ENCODE measurements around the gene IVD.

IVD gene

DNA sequence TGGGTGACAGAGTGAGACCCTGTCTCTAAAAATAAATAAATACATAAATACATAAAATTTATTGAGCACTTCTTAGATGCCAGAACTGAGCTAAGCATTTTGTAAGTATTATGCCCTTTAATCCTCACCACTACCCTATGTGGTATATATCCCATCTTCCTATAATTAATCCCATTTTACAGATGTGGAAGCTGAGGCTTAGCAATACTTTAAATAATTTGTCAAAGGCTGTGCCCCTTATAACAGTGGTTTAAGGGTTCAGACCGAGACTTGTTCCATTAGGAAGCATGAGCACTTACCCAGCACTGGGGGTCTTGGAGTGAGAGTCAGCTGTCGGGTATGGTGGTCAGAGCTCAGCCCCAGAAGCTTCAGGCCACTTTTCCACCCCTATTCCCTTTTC is 57.7 kb downstream of the IVD start:
- no peak for DNase-seq

DNA sequence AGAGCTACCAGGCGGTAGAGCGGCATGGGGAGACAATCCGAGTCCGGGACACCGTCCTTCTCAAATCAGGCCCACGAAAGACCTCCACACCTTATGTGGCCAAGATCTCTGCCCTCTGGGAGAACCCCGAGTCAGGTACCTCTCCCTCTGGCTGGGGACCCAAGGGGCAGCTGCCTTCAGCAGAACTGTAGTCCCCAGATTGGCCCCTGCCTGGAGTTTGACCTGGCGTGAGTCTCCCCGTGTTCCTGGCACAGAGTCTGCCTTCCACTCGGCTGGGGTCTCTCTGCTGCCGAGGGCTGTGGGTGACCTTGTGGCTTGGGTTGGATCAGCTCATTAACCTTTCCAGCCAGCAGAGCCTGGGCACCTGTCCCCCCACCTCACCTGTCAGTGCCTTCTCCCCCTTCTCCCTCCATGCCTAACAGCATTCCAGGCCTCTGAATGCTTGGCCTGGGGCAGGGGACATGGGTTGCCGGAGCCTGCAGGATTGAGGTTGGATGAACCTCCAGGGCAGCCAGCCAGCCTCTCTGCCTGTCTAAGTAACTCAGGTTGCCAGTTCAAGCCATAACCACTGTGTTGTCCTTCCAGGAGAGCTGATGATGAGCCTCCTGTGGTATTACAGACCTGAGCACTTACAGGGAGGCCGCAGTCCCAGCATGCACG is 58.4 kb downstream of the IVD start:
- no peak for DNase-seq

DNA sequence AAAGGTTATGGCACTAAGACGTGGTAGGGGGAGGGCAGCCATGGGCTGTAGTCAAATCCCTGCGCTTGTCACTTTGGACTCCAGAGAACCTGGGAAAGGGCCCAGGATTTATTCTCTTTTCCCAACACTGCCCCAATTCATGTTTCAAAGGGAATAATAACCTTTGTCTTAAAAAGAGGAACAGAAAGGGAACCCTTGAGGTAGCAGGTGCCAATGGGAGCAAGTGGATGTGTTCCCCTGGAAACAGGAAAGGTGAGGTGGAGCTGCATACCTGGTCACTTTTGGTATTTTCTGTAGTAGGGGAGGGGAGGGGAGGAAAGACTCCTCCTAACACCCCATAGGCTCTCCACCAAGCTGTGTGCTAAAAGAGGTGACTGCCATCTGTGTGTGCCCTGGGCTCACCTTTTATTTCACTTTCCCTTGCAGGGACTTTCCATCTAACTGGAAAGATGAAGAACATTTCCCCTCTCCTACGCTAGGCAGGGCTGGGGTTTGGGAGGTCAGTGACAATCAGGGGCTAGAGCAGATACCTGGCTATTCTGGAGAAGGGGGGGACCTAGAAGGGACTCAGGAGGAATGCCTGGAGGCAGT is 59.1 kb downstream of the IVD start:
- no peak for DNase-seq

DNA sequence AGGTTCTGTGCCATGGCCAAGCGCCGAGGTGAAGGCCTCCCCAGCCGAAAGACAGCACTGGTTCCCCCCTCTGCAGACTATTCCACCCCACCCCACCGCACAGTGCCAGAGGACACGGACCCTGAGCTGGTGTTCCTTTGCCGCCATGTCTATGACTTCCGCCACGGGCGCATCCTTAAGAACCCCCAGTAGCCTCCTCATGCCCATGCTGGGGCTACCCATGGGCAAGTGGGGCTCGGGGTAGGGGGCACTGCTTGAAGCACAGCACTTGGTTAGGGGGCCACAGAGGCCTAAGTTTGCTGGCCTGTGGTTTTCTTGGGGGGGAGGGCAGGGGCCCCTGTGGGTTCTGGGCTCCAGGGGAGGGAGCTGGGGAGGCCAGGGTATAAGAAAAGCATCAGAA is 60.3 kb downstream of the IVD start:
- no peak for DNase-seq

DNA sequence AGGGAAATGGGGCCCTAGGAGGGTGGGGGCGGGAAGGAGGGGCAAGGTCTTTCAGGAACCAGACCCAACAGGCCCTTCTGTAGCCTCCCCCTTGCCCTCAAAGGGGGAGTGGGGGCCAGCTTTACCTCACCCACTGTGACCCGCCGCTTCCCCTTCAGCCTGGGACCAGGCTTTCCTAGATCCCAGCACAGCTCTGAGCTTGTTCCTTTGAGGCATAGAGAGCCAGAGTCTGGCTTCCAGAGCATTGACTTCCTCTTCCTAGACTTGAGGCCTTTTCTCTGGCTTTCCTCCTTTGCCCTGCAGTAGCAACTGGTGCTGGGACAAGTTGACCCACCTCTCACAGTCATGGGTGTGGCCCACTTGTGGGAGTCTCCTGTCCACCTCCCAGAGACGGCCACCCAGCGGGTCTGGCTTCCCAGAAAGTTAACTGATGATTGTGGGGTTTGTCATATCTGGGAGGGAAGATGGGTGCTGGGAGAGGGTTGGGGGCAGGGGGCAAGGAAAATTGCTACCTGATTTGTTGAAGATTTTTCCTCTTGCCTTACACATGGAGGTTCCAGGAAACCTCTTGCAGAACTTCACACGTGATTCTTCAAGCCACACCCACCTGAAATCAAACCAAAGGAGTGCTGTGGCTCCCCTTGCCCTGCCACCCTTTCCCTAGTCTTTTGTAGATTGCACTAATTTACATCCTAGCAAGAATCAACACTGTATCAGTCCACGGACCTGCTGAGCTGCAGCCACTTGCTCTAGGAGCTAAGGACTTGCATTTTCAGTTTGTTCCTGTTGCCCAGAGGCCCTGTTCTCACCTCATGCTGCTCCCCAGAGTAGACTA is 61.0 kb downstream of the IVD start:
- DNase-seq, result no peak

DNA sequence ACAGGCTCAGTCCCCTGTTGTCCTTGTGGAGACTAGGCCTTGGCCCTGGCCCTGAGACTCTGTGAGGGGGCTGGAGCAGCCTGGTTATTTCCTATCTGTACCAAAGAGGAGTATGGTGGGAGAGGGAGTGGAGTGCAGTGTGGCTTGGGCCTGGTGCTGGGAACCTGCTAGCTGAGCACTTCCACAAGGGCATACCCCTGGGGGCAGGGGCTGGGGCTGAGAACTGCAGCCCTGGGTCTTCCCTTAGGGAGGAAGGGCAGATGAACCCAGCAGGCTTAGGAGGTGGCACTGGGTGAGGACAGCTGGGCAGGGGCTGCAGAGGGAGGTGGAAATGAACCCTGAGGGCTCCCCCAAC is 61.6 kb downstream of the IVD start:
- no peak for DNase-seq

DNA sequence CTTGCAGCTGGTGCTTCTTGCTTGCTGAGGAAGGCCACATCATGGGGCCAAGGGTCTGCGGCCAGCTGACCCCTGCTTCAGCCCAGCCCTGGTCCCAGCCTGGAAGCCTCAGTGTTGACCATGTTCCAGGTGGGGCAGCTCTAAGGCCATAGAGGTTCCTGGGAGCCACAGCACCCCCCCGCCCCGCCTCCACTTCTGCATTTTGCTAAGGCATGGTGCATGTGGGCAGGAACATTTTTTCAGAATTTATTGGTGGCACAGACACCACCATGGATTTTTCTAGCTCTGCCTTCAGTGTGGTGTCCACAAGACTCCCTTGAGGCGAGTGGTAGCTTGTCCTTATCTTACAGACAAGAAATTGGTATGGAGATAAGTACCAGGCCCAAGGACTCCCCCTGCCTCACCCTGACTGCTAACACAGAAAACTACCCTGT is 63.3 kb downstream of the IVD start:
- DNase-seq, result no peak

DNA sequence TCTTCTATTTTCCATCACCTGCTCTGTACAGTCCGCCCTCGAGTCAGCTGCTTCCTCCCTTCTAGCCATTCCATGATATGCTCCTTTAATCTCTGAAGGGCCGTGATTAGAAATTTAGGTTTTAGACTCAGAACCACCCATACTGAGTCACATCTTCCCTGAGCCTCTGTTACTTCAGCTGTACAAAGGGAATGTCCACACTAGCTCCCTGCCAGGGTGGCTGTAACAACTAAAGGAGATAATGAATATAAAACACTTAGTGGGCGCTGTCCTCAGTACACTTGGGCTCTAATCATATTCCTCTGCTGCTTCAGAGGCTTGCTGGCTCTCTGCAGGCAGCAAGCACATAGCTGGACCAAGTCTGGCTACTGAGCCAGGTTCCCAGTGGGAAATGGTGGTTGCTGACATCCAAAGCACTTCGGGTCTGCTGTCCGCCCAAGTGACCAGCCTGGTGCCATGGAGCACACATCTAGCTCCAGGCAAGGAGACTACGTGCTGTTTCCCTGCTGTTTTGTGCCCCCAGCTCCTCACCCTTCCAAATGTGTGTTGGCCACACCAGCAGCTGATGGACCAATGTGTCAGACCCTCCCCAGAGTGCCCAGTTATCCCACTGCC is 64.3 kb downstream of the IVD start:
- DNase-seq, result no peak

DNA sequence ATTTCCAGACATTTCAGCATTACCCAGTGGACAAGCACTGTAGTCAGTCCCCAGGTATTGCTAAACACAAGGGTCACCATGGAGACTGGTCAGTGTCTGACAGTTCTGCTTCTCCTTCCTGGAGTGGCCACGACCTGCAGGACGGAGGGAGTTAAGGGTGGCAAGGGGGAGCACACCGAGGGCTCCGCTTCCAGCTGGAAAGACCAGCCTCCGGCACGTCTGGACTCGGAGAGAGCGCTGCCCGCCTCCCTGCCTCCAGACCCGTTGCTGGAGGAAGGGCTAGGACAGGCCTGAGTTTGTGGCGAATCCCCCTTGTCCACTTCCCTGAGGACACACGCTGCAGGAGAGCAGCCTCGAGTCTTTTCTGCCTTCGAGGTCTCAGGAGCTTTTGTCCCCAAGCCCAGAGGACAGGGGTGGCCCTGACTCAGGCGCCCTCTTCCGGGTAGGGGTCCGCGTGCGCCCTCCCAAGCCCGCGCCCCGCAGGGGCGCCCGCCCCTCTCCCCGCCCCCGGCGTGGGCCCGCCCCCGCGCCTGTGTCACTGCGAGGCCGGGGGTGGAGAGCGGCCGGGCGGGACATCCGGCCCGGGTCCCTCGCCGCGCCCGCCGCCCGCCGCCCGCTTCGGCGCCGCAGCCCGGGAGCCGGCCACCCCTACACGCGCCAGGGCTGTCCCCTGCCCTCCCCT is 65.0 kb downstream of the IVD start, which contains the start of gene CHST14:
TSS of gene CHST14 (plus strand) at position 562 of the 682 bp plus-strand sequence. CDS start 230 bp downstream, outside the sequence.
- peak; percentile 47 for DNase-seq
